Uterus (tissue), 2 donors: ENCODE results near the gene SGSM2.

Source experiments
- CTCF ChIP-seq, 4 experiments: fragments of 200-600 bp in 2 of 4; fragments of 450-650 bp in 2 of 4; sonication (generic) in 2 of 4; IDR thresholded peaks; one replicate each; pipeline ENCODE4 v1.5.1; 2016 to 2019; ENCODE audit warnings: antibody characterized with exemption in 4 of 4, mild to moderate bottlenecking in 2 of 4, moderate library complexity in 1 of 4
- POLR2A ChIP-seq, 2 donors: fragments of 450-650 bp; IDR thresholded peaks; one replicate each; pipeline ENCODE4 v1.6.1; 2016; ENCODE audit warnings: antibody characterized with exemption in 2 of 2, mild to moderate bottlenecking in 1 of 2, moderate library complexity in 1 of 2

- TF ChIP-seq CTCF (IDR thresholded peaks at IDR 0.05), result no peak
- no peak for TF ChIP-seq POLR2A (IDR thresholded peaks at IDR 0.05)
Measured at GRCh38 chr17:2384439-2385127, 47.3 kb downstream of the SGSM2 start.
